Lower leg skin (tissue), 4 donors: ENCODE measurements around the gene NAV2. TPM values are rescaled to one million over a fixed set of nuclear protein-coding genes. Genes with fewer than 3 reads are reported as not detected.
A peak's percentile ranks its signal among the peaks of the same experiment; 100 is the strongest.

Experiments used
- DNase-seq, 2 donors: peaks; one replicate each; pipeline ENCODE4 v3.0.0-alpha.2; 2019; ENCODE audit warnings: low spot score in 2 of 2
- H3K4me3 ChIP-seq: fragments of 200-600 bp; sonication (generic); 2 replicates; pipeline ENCODE4 v1.5.1; 2017; ENCODE audit warnings: mild to moderate bottlenecking, low read depth; ENCODE audit not compliant: poor library complexity, severe bottlenecking
- CTCF ChIP-seq, 3 donors: fragments of 450-650 bp; IDR thresholded peaks; one replicate each; pipeline ENCODE4 v1.5.1; 2016; ENCODE audit warnings: antibody characterized with exemption in 3 of 3, mild to moderate bottlenecking in 3 of 3, moderate library complexity in 2 of 3
- POLR2A ChIP-seq, 2 donors: fragments of 450-650 bp; IDR thresholded peaks; one replicate each; pipeline ENCODE4 v1.6.1; 2016 to 2017; ENCODE audit warnings: antibody characterized with exemption in 2 of 2, mild to moderate bottlenecking in 1 of 2, moderate library complexity in 1 of 2
- WGBS, 2 donors: methylation state at CpG; one replicate each; pipeline ENCODE4 v1.1.5; 2018; 5-methylcytosine and 5-hydroxymethylcytosine counted together
- intact Hi-C: fragments of 100-400 bp; cut with DNase I; formaldehyde crosslinking; loops from one replicate; pipeline ENCODE4 v1.15.0; 2023; ENCODE audit warnings: low total_unique reads
- total RNA-seq, 4 donors: library from RNA; depleted of rRNA; stranded (reverse); fragments of >200 nt; gene quantifications; one replicate each; pipeline ENCODE4 v1.1.0, GENCODE V29; 2016

NAV2 gene
- total RNA-seq, 4 donors from 2014 or later = 5.8 to 30.7 (median 21.0) TPM

DNA sequence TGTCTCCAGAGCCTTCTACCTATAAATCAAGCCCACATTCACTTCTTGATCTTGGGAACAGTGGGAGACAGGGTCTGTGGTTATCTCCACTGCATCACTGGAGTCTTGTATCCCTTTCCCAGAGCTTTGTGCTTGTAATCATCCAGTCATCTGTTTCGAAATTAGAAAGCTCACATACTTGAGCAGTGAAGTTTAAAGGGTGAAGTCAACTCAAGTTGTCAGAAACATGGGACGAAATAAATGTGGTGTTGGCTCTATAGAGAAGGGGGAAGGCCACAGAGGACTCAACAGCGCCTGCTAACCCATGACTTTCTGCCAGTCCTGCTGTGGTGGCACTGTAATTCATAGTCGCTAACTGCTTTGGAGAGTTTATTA lies 250.2 kb downstream of the NAV2 start:
- intact Hi-C loops = no loop called here
- no peak for DNase-seq
- H3K4me3 ChIP-seq = no peak overlapping the region
- TF ChIP-seq CTCF (IDR thresholded peaks at IDR 0.05) (no peak), POLR2A (IDR thresholded peaks at IDR 0.05) (no peak)
- 88 to 94% methylated on average over 4 of the region's 4 CpGs for WGBS, 2 donors

- 87 to 91% methylated on average over 13 of the region's 13 CpGs for WGBS, 2 donors
- intact Hi-C loops = no loop called here
- DNase-seq = no peak
- TF ChIP-seq CTCF (IDR thresholded peaks at IDR 0.05) (no peak), POLR2A (IDR thresholded peaks at IDR 0.05) (no peak)
- H3K4me3 ChIP-seq = no peak overlapping the region
These were observed 251.2 kb downstream of the NAV2 start for GRCh38 chr11:19963697-19964387.

DNA sequence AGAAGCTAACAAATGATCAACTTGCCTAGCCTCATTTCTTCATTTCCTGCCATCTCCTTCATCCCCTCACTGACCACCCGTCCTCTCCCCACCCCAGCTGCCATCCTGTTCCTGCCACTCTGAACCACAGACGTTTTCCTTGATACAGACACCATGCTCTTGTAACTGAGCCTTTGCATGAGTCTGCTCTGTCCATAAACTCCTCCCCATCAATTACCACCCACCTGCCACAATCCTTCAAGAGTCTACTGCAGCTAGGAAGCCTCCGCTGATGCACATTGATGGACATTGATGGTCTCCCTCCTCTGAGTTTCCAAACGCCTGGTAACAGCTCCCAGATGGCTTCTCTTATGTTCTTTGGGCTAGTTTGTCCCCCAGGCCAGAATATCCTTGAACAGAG lies 253.8 kb downstream of the NAV2 start:
- peak in 1 of 2 donors; percentile 37 for DNase-seq
- 85 to 86% methylated on average over 4 of the region's 4 CpGs for WGBS, 2 donors

GRCh38 chr11:19966927-19967326 lies 254.3 kb downstream of the NAV2 start:
- H3K4me3 ChIP-seq = no peak overlapping the region
- no peak for TF ChIP-seq CTCF (IDR thresholded peaks at IDR 0.05)
- TF ChIP-seq POLR2A (IDR thresholded peaks at IDR 0.05) = no peak
- no peak for DNase-seq
- intact Hi-C loops = no loop called here
- 95 to 96% methylated on average over 4 of the region's 4 CpGs for WGBS, 2 donors

More for the DNA sequence above, 253.8 kb downstream of the NAV2 start:
- H3K4me3 ChIP-seq = no peak overlapping the region
- intact Hi-C loops = no loop called here
- TF ChIP-seq POLR2A (IDR thresholded peaks at IDR 0.05) = no peak
- TF ChIP-seq CTCF (IDR thresholded peaks at IDR 0.05) = no peak

DNA sequence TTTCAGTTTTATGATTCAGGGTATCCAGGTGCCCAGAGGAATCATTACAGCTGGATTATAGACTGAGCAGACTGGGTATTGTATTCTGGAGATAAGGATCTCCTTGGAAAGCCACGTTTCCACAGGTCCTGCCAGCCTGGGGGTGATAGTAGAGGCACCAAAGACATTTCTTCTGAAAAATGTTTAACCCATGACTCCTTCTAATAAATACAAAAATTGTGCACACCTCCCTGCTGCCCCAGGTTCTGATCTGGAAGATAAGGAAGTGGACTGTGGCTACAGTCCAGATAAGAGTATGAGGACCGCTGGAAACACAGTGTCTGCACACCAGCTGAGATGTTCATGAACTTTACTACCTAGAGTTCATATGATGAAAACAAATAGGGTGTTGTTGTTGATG lies 255.2 kb downstream of the NAV2 start:
- intact Hi-C loops = no loop called here
- 63 to 65% methylated on average over 2 of the region's 2 CpGs for WGBS, 2 donors
- no peak overlapping the region for H3K4me3 ChIP-seq
- DNase-seq = no peak
- TF ChIP-seq CTCF (IDR thresholded peaks at IDR 0.05) (no peak), POLR2A (IDR thresholded peaks at IDR 0.05) (no peak)

DNA sequence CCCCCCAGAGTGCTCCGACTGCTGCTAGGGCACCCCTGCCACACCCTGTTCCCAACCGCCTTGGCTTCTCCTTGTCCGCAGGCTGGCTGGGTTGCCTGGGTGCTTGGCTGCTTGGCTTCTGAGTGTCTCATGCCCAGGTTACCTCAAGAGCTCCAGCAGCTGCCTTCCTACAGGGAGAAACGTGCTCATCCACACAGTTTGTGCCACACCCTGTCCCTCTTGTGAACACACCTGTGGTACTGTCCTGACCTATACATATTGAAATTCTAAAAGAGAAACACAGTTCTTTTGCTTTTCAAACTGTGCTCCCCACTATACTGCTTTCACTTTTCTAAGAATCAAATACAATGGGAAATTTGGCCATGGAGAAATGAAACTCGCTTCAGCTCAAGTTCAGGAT lies 256.2 kb downstream of the NAV2 start:
- intact Hi-C loops = no loop called here
- TF ChIP-seq CTCF (IDR thresholded peaks at IDR 0.05) (no peak), POLR2A (IDR thresholded peaks at IDR 0.05) (no peak)
- DNase-seq = peak in 1 of 2 donors; percentile 45
- WGBS, 2 donors = 76 to 78% methylated on average over 5 of the region's 5 CpGs
- H3K4me3 ChIP-seq = no peak overlapping the region
